HFFc6 (cell line): Measurements from ENCODE around the gene SCN1A. TPM values are rescaled to one million over a fixed set of nuclear protein-coding genes. Genes with fewer than 3 reads are reported as not detected.

Source experiments
- DNase-seq: peaks from one replicate; pipeline ENCODE4 v3.0.0-alpha.2; 2018
- H3K27ac Mint-ChIP-seq: 2 replicates; pipeline ENCODE4 v1.8.0; 2020; ENCODE audit warnings: mild to moderate bottlenecking, mixed read lengths
- H3K27me3 Mint-ChIP-seq: 2 replicates; pipeline ENCODE4 v1.8.0; 2021; ENCODE audit warnings: mild to moderate bottlenecking, moderate library complexity, mixed read lengths; ENCODE audit not compliant: insufficient read depth
- H3K36me3 Mint-ChIP-seq: 2 replicates; pipeline ENCODE4 v1.8.0; 2021; ENCODE audit warnings: low read depth, mixed read lengths
- H3K4me1 Mint-ChIP-seq: 2 replicates; pipeline ENCODE4 v1.8.0; 2020; ENCODE audit warnings: low read depth, mixed read lengths
- H3K4me3 Mint-ChIP-seq: 2 replicates; pipeline ENCODE4 v1.8.0; 2020; ENCODE audit warnings: mild to moderate bottlenecking, moderate library complexity, mixed read lengths
- H3K9me3 Mint-ChIP-seq: 2 replicates; pipeline ENCODE4 v1.8.0; 2020; ENCODE audit warnings: mild to moderate bottlenecking, mixed read lengths
- CTCF ChIP-seq: fragments of 200-600 bp; sonication (generic); IDR thresholded peaks from 2 replicates; pipeline ENCODE4 v1.5.0; 2021; ENCODE audit warnings: antibody characterized with exemption, mild to moderate bottlenecking
- total RNA-seq, 6 experiments: library from RNA; stranded (reverse); fragmentation: NEBNext Ultra II Directional; extraction: Animal tissue kit (Norgen Biotek cat#: 25700); gene quantifications; 2 replicates in 1 of 6; 3 replicates in 5 of 6; pipeline ENCODE4 v1.2.3, GENCODE V29; 2021

SCN1A gene
- total RNA-seq, 6 experiments from 2014 or later: not detected

- no peak for DNase-seq
- TF ChIP-seq CTCF: no peak
- Mint-ChIP-seq H3K27me3 (no peaks in the 10 kb centered on the region; the same call in 1 of the 2 replicates), H3K36me3 (no peaks in the 10 kb centered on the region), H3K9me3 (no peaks in the 10 kb centered on the region), H3K27ac (peak overlapping the region; percentile 1; the same call in 1 of the 2 replicates), H3K4me1 (peaks cover 11% of the 10 kb centered on the region; the same call in 1 of the 2 replicates), H3K4me3 (no peak overlapping the region; the same call in 1 of the 2 replicates)
Measured at GRCh38 chr2:166092889-166093288, 34.9 kb downstream of the SCN1A start.

- no peak for TF ChIP-seq CTCF
- Mint-ChIP-seq H3K9me3 (no peaks in the 10 kb centered on the region), H3K4me3 (no peak overlapping the region), H3K4me1 (peaks cover 11% of the 10 kb centered on the region; the same call in 1 of the 2 replicates), H3K27ac (no peak overlapping the region), H3K27me3 (no peaks in the 10 kb centered on the region; the same call in none of the 2 replicates), H3K36me3 (no peaks in the 10 kb centered on the region)
- DNase-seq: no peak
Measured at GRCh38 chr2:166091439-166091838, 36.4 kb downstream of the SCN1A start.

GRCh38 chr2:166090908-166091307, 36.9 kb downstream of the SCN1A start:
- no peak for TF ChIP-seq CTCF
- Mint-ChIP-seq H3K27ac (no peak overlapping the region), H3K27me3 (no peaks in the 10 kb centered on the region; the same call in none of the 2 replicates), H3K4me3 (no peak overlapping the region), H3K9me3 (no peaks in the 10 kb centered on the region), H3K4me1 (peaks cover 11% of the 10 kb centered on the region; the same call in 1 of the 2 replicates), H3K36me3 (no peaks in the 10 kb centered on the region)
- no peak for DNase-seq

- Mint-ChIP-seq H3K27ac (no peak overlapping the region), H3K27me3 (no peaks in the 10 kb centered on the region; the same call in none of the 2 replicates), H3K36me3 (no peaks in the 10 kb centered on the region), H3K4me1 (peaks cover 11% of the 10 kb centered on the region; the same call in 1 of the 2 replicates), H3K4me3 (no peak overlapping the region), H3K9me3 (no peaks in the 10 kb centered on the region)
- no peak for DNase-seq
- no peak for TF ChIP-seq CTCF
Measured at GRCh38 chr2:166090346-166090745, 37.5 kb downstream of the SCN1A start.

GRCh38 chr2:166088634-166089033, 39.2 kb downstream of the SCN1A start:
- H3K4me1 Mint-ChIP-seq: peaks cover 11% of the 10 kb centered on the region; the same call in 1 of the 2 replicates
- no peaks in the 10 kb centered on the region for H3K36me3 Mint-ChIP-seq
- no peaks in the 10 kb centered on the region; the same call in none of the 2 replicates for H3K27me3 Mint-ChIP-seq
- TF ChIP-seq CTCF: no peak
- H3K4me3 Mint-ChIP-seq: no peak overlapping the region
- DNase-seq: no peak
- H3K27ac Mint-ChIP-seq: no peak overlapping the region
- no peaks in the 10 kb centered on the region for H3K9me3 Mint-ChIP-seq
